NCI-H82 treated with DMSO at 0.1 percent for 48 hours (cell line): ENCODE results near the gene MICU1.
"Not testable (repeated sequence)": the region's sequence is repeated elsewhere in the genome, so short reads cannot be mapped to it uniquely, and the experiment has no call there.

Experiments used
- DNase-seq: peaks from one replicate; lab custom pipeline; 2025; ENCODE audit not compliant: unreplicated experiment; lab: John Stamatoyannopoulos, UW

The MICU1 gene

DNA sequence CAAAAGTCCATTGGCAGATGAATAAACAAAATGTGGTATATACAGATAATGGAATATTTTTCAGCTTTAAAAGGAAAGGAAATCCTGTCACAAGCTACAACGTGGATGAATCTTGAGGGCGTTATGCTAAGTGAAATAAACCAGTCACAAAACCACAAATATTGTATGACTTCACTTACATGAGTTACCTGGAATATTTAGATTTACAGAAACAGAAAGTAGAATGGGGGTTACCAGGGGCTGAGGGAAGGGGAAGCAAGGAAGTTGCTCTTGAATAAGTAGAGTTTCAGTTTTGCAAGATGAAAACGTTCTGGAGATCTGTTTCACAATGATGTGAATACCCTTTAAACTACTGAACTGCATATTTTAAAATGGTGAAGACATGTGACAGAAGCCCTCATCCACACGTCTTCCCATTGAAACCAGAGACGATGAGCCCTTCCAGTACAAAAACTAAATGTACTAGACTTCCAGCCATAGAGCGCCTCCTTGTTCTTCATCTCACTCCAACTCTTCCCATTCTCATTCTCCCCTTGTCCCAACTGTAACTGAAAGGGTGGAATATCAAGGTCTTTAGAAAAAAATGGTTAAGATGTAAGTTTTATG lies 62.4 kb downstream of the MICU1 start:
- DNase-seq, result no peak

DNA sequence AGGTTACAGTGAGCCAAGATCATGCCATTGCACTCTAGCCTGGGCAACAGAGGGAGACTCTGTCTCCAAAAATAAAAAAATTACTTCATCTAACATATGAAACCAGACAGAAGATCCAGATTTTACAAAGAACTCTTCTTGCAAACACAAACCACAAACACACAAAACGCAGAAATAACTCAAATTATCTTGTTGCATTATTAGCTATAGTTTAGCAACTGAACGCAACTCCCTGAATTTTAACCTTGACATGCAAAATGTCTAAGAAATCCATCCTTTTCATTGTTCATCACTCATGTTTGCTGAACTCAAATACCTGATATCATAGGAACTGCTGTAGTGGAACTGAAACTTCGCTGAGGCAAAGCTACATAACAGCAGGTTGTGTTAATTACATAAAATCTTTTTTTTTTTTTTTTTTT lies 64.1 kb downstream of the MICU1 start:
- no peak for DNase-seq

DNA sequence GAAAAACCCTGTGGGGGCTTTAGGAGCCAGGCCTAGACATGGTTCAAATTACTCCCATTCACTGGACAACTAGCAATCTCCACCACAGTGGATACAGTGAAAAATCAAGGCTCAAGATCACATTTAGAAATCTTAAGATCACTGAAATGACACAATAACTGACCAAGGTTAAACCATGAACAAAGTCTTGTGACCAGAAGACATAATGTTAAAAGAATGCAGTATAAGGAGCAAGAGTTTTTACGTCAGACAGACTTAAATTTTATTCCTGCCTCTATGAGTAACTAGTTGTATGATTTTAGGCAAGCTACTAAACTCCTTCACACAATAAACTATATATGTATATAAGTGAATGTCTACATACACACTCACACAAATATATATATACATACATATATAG lies 68.5 kb downstream of the MICU1 start:
- no peak for DNase-seq

DNA sequence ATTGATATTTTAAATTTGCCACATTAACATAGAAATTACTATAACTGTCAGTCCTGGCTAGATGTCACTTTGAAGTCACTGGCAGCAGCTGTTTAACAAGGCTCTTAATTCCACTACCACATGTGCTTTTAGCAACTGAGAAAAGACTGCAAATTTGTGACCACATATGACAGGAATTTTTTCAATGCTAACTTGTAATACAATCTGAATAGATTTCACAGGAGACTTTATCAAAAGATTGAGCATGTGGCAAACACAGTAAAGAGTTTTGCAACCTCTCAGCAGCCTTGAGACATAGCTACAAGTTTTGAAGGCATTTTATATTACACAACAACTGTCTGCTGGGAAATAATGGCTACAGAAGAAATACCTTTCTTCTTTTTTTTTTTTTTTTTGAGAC lies 73.0 kb downstream of the MICU1 start:
- DNase-seq, result no peak

DNA sequence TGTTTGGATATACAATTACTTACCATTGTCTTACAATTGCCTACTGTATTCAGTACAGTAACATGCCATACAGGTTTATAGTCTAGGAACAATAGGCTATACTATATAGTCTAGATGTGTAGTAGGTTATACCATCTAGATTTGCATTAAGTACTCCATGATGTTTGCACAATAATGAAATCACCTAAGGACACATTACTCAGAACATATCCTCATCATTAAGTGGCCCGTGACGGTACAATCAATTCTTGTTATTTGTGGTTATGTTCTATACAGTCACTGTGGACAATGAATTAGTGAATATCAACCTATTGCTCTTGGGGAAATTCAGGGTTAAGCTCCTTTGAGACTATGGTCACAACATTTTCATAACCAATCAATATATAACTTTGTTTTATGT lies 75.6 kb downstream of the MICU1 start:
- DNase-seq, result no peak

DNA sequence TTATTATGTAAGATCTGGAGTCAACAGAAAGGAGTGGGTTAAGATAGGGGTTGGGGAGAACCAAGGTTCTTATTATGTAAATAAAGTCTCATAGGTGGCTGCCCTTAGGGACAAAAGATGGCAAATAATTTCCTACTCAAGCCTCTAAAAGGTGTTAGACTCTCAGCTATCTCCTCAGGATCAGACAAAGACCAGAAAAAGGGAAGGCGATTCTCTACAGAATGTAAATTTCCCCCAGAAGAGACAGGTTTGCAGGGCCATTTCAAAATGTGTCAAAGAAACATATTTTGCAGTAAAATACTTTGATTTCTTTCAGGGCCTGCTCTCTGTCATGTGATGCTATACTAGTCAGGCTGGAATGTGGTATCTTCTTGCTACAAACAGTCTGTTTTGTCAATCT lies 80.3 kb downstream of the MICU1 start:
- DNase-seq, result no peak

DNA sequence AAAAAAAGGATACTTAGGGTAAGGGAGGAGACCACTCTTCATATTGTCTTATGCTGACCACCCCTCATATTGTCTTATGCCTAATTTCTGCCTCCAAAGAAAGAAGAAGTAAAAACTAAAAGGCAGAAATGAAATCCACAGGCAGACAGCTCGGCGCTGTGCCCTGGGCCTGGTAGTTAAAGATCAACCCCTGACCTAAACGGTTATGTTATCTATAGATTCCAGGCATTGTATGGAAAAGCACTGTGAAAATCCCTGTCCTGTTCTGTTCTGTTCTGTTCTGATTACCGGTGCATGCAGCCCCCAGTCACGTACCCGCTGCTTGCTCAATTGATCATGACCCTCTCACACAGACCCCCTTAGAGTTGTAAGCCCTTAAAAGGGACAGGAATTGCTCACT lies 82.0 kb downstream of the MICU1 start:
- not testable (repeated sequence) for DNase-seq

DNA sequence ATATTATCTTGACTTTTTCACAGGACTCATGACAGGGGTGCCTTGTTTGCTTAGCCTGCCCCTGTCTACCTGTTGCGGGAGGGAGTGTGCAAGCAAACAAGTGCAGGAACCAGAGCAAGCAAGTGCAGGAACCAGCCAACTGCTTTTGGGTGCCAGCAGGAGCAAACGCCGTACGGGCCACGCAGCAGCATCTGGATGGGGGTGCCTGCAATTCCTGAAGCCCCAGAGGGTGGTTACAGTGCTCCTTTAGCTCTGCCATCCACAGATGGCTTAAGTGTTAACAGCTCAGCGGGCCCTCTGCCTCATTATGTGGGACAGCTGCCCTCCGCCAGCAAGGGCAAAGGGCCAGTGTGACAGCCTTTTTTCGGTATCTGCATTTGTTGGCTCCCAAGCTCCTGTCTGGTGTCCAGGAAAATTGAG lies 83.5 kb downstream of the MICU1 start:
- no peak for DNase-seq

DNA sequence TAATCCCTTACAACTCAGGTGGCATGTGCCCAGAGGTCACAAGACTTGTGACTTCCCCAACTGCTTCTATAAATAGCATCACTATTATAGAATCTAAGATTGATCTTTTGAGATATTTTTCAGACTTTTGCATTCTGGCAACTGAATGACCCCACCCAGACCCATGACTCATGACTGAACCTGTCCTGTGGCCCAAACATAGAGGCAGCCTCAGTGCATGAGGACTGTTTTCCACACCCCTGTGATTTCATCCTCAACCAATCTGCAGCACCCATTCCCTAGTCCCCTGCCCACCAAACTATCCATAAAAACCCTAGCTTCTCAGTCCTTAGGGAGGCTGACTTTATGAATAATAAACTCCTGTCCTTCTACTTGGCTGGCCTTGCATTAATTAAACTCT lies 84.5 kb downstream of the MICU1 start:
- DNase-seq, result no peak

DNA sequence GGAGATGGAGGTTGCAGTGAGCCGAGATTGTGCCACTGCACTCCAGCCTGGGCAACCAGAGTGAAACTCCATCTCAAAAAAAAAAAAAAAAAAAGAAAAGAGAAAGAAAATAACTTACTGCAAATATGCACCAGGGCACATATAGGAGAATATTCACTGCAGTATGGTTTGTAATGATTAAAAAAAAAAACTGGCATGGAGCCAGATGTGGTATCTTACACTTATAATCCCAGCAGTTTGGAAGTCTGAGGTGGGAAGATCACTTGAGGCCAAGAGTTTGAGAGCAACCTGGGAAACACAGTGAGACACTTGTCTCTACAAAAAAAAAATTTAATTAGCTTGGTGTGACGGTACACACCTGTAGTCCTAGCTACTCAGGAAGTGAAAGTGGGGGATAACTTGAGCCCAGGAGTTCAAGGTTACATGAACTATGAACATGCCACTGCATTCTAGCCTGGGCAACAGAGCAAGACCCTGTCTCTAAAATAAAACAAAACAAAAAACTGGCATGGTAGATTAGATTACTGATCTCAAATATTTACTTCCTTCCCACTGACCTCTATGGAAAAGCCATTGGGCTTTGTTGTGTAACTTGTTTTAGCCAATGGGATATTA lies 85.6 kb downstream of the MICU1 start:
- DNase-seq, result no peak

DNA sequence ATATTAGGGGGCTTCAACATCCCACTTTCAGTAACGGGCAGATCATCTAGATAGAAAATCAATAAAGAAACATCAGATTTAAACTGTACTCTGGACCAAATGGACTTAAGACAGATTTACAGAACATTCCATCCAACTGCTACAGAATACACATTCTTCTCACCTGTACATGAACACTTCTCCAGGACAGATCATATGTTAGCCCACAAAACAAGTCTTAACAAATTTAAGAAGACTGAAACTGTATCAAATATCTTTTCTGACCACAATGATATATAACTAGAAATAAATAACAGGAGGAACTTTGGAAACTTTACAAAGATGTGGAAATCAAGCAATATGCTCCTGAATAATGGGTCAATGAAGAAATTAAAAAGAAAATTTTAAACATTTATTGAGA lies 86.7 kb downstream of the MICU1 start:
- DNase-seq, result no peak

DNA sequence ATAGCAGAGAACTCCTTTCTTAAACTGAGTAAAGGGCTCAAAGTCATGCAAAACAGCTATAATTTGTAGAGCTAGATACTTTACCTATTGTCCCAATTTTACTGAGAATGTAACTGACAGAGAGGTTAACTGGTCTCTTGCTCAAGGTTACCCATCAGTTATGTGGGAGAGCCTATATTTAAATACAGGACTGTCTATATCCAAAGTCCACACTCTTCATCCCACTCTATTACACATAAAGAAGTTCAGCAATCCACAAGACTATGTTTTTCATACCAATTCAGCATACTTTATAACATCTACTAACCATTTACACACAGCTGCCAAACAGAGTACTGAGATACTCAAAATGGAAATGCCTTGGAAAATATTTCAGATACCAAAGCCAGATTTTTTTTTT lies 100.2 kb downstream of the MICU1 start:
- DNase-seq, result no peak

DNA sequence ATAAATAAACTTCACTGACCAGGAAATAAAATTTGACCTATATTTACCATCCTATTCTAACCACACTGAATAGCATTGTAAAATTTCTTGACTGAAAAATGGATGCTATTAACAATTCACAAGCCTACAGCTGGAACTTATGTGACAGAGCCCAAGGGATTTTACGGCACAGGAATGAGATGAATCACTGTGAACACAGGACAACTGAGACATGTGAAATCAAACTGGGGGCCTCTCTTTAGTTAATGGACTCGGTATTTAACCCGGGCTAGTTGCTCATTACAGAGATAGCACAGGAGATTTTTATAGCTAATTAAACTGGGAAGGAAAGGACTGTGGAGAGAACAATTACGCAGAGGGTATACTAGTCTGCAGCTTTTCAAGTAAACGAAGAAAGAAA lies 100.6 kb downstream of the MICU1 start:
- DNase-seq, result no peak

DNA sequence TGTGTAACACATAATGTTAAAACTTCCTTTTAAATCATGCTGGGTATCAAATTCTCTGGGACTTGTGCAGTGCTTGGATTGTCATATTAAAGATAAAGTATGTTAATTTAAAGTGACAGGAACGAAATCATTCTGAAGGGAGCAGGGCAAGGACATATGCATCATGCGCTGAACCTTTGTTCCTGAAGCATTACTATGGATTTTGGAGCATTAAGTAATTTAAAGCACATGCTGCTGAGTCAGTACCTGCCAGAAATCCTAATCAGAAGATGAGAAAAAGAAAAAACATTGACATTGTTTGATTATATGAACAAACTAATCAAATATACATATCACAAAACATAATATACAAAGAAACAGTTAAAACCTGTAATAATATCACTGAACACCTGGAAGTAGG lies 101.4 kb downstream of the MICU1 start:
- no peak for DNase-seq

DNA sequence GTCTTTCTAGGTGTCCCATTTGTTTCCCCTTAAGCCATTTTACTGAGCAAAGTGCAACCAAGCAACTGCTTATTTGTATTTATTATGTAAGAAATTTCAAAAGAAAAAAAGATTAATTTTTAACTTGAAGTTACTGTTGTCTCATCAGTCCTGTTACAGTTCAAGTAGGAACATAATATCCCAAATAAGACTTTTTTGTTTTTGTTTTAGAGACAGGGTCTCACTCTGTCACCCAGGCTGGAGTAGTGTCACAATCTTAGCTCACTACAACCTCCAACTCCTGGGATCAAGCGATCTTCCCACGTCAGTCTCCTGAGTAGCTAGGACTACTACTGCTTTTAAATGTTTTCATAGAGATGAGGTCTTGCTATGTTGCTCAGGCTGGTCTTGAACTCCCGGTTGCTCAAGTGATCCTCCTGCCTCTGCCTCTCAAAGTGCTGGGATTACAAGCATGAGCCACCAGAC lies 101.9 kb downstream of the MICU1 start:
- DNase-seq, result no peak

DNA sequence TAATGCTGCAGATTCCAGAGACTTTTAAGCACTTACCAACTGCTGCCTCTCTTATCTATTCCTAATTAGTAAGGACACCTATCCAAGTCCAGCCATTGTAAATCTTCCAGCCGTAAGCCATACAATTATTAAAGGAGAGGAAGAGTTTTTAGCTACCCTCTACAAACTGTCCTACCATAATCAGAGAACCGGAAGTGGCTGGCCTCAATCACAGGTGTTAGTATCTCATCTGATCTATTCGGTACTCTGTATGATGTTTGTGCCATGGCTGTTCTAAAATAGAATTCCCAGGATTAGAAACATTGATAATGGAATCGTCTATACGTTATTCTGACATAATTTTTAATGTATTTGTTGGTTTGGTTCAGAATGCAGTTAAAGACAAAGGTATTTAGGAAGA lies 102.8 kb downstream of the MICU1 start:
- no peak for DNase-seq

DNA sequence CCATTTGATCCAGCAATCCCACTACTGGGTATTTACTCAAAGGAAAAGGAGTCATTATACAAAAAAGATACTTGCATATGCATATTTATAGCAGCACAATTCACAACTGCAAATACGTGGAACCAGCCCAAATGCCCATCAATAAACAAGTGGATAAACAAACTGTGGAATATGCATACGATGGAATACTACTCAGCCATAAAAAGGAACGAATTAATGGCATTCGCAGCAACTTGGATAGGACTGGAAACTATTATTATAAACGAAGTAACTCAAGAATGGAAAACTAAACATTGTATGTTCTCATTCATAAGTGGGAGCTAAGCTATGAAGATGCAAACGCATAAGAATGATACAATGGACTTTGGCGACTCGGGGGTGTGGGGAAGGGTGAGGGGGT lies 108.6 kb downstream of the MICU1 start:
- DNase-seq, result no peak

DNA sequence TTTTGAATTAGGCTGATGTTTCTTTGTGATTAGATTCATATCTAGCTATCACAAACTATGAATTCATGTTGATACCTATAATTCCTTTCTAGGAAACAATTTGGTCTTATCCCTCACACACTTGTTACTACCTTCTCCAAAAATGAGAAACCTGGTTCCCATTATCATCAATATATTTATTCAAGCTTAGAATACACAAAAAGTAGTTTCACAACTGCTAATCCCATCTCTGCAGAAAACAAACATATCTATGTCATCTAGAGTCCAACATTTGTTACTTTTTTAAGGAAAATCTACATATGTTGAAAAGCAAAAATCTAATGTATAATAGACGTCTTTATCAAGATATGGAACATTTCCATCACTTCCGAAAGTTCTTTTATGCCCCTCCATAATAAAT lies 110.4 kb downstream of the MICU1 start:
- no peak for DNase-seq

DNA sequence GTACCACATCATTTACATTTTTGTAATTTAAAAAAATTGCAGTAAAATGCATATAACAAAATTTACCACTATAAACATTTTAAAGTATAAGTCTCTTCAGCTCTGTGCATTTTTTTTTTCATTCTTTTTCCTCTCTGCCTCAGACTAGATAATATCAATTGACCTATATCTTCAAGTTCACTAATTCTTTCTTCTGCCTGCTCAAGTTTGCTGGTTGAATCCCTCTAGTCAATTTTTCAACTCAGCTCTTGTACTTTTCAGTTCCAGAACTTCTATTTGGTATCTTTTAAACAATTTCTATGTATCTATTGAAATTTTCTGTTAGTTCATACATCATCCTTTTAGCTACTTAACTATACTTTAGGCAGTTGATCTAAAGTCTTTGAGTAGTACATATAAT lies 112.0 kb downstream of the MICU1 start:
- DNase-seq, result no peak

DNA sequence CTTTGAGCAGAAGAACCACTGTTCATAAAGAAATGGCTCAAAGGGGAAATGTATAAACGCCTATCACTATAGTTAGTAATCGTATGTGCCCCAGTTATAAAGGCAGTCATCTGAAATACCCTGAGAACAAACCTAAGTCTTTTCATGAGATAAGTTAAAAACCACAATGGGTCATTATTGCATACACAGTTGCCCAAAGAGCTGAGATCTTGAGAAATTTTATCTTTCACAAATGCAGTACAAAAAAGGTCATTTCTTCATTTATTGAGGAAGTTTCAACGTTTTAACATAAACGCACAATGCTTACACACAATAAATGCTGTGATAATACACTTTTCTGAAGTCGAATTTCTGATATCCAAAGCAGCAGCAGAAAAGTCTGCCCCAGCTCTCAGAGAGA lies 114.4 kb downstream of the MICU1 start:
- no peak for DNase-seq

DNA sequence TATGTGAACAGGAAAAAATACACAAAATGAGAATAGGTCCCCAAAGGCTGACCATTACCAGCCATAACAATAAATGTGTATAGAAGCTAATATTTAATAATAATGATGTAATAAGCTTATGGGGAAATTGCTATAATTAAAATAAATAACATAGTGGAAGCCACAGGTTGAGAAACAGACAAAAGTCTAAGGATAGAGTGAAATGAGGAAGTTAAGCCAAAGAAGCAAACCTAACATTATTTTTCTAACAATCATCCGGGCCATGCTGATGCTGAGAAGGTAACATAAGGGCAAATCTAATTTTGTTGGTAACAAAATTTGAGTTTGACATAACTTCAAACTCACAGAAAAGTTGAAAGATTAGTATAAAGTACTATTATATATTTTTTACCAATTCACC lies 115.9 kb downstream of the MICU1 start:
- no peak for DNase-seq

DNA sequence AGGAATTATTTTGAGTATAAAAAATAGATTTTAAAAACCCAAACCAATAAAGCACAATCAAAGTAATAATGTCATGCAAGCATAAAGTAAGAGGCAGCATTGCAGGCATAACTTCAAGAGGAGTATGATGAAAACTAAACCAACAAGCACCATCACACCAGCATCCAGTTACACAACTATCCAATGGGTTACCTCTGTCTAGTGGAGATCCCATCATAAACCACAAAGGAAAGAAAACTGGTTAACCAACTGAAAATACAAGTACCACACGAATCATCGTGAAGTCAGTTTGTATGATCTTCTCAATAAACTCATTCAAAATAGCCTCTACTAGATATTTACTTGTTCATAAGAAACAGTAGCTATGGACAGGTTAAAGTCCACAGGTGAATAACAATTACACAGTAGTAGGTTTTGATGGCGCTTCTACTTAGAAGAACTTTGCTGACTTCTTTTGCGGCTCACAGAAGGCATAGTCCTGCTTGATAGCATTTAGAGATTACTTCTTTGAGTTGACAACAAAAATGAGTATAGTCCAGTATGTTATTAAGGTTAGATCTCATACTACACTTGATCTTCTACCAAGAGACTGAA lies 116.6 kb downstream of the MICU1 start:
- DNase-seq, result no peak

DNA sequence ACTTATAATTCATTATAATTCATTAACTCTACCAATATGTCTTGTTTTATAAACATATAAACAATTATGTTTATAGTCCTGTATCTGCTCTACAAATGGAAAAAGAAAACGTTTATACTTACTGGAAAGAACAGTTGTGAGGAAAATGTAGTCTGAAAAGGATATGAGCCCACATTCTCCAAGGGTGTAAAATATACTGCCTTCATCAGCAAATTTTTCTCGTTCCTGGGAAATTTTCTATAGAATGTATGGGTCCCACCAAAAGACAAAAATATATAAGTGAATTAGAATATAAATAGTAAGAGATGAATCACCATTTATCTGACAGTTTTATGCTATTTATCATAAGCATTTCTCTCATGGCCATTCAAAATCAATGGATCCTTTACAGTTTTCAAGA lies 117.8 kb downstream of the MICU1 start:
- no peak for DNase-seq
